GM19438 (cell line): ENCODE data around the gene SH3D19.

Experiments
- ATAC-seq: cut with Tn5 transposase; IDR thresholded peaks from one replicate; pipeline ENCODE4 v1.9.1; 2021; ENCODE audit warnings: low read depth; ENCODE audit not compliant: unreplicated experiment

The SH3D19 gene

DNA sequence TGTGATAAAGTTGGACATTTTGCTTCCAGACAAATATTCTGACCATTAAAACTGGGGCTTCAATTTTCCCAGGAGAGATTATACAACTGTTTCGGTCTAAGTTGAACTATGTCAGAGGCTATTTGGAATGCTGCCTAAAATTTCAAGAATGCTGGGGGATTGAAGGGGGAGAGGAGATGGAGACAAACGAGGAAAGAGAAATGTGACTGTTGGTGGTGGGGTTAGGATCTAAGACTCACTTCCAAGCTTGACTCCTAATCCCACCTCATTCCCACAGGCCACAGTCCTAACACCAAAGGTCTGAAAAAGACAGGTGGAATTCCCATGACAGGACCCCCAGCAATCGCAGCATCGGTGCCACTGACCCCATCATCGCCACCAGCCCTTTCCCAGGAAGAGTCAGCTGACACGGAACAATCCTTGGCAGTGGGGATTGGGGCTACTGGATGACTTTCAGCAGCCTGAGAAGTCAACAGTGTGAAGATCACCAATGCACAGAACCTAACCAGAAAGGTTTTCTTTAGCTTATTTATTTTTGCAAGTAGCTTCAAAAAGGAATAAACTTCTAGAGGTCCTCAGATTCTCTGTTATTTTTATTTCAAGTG lies 122.5 kb downstream of the SH3D19 start:
- no peak for ATAC-seq

DNA sequence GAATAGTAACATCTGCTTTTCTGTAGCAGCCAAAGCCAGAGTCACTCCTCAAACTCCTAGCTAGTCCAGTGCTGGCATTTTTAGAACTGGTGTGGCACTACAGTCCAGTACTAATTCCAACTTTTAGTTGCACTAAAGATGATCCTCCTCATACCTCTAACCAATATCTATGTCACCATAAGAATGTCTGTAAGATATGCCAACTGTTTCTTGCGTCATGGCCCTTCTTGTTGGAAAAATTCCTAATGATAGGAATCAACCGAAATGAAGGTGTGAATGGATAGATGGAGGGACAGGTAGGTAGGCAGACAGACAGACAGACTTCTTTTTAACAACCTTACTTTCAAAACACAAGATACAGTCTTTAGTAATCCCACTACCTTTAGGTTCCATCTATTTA lies 123.0 kb downstream of the SH3D19 start:
- no peak for ATAC-seq

DNA sequence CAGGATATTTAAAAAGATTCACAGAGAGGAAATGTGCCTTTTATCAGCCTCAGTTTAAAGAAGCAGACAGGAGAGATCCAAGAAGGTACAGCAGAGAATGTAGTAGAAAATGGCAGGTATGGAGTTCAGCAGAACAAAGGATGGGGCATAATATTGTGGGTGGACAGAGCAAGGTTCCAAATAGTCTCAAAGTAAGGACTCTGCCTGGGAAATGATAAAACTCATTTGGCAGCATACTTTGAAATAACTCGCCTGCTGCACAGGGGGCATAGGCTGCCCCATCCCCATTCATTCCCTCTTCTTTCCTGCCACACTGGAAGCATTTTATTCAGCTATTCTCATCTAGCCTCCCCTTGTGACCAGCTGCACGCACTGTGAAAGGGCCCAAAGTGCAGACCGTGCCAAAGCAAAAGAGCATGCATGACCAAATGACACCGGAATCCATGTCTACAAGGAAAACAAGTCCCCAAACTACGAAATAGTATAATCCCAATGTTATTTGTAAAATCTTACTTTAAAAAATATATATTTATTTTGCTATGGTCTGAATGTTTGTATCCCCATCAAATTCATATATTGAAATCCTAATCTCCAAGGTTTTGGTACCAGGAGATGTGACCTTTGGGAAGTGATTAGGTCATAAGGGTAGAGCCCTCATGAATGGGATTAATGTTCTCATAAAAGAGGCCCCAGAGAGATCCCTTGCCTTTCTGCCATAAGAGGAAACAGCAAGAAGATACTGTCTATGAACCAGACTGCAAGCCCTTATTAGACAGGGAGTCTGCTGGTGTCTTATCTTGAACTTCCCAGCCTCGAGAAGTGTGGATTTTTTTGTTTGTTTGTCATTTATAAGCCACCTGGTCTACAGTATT lies 125.8 kb downstream of the SH3D19 start:
- no peak for ATAC-seq

DNA sequence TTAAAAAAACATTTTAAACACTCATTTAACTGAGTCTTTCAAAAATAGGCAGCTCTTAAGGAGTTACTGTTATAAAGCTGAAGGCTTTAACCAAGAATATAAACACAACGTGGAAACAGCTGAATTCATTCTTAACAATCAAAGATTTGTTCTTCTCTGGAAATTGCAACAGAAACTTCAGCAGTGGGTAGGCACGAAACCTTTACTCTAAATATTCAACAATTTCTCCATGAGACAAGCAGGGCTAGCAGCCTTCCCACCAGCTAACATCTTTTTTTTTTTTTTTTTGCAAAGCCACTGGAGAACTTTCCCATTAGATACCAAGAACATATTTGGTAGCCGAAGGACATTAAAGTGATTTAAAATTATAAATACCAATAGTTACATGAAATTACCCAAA lies 126.7 kb downstream of the SH3D19 start:
- no peak for ATAC-seq

DNA sequence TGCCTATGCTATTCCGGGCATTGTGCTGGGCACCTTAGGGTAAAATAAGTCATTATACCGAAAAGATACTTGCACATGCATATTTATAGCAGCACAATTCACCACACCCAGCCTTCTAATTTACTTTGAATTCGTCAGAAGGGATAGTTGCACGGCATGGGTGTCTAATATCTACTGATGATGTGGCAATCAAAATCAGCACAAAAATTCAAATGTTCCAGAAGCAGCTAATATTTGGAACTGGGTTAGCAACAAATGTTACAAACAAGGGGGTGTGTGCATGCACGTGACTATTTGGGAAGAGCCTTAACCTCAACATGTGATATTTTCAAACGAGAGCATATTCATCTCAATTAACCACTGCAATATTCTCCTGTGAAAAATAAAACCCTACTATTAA lies 128.2 kb downstream of the SH3D19 start:
- ATAC-seq = no peak

DNA sequence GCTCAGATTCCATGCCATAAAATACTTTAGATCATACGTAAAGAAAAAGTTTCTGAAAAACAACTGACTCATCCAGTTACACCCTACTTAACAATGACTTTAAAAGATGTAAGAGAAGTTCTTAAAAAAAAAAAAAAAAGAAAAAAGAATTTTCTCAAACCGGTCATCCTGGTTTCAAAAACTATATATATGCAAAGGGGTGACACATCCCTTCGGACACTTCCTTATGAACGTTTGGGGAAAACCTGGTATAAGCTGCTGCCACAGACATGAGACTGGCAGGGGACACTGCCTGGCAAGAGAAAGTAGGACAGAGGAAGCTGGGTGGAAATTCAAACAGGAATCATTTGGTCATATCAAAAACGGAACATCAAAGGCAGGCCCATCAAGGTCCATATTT lies 129.6 kb downstream of the SH3D19 start:
- no peak for ATAC-seq

DNA sequence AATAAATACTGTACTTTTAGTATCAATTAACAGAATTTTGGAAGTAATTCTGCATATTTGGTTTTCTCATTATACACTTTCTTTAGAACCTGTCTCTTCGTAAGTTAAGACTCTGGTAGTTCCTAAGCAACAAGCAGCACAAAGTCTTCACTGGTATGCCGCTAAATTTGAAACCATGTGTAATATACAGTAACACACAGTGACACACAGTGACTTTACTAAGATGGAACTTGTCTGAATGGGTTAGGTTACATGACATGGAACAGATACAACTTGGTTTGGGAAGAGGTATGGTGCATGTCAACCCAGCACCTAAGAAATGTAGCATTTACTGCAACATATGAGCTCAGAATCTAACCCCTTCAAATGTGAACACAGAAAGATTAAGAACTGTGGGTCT lies 132.0 kb downstream of the SH3D19 start:
- no peak for ATAC-seq

DNA sequence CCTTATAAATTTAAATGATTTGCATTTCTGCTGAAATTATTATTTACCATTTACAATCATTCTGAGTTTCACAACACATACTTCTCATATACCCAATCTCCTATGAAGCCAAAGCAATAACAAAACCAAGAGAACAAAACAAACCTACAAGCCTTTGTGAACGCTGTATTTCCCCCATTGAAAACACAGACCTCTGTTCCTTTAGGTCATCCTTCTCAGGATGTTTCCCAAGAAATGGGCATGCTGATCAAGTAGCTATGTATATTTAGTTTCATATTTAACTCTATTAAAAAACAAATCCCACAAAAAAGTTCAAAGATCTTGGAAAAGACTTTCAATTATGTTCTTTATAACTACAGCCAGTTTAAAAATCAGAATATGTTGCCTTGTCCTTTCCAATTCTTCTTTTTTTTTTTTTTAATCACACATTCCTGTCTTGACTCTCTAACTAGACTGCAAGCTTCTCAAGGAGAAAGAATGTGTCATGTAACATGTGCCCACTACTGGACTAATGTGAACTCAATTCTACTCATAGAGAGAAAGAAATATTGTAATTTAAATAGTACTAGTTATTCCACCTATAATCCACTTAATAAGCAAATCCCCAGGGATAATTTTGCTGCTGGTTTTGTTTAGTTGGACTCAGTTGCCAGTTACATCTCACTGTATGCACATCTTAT lies 132.7 kb downstream of the SH3D19 start:
- no peak for ATAC-seq

DNA sequence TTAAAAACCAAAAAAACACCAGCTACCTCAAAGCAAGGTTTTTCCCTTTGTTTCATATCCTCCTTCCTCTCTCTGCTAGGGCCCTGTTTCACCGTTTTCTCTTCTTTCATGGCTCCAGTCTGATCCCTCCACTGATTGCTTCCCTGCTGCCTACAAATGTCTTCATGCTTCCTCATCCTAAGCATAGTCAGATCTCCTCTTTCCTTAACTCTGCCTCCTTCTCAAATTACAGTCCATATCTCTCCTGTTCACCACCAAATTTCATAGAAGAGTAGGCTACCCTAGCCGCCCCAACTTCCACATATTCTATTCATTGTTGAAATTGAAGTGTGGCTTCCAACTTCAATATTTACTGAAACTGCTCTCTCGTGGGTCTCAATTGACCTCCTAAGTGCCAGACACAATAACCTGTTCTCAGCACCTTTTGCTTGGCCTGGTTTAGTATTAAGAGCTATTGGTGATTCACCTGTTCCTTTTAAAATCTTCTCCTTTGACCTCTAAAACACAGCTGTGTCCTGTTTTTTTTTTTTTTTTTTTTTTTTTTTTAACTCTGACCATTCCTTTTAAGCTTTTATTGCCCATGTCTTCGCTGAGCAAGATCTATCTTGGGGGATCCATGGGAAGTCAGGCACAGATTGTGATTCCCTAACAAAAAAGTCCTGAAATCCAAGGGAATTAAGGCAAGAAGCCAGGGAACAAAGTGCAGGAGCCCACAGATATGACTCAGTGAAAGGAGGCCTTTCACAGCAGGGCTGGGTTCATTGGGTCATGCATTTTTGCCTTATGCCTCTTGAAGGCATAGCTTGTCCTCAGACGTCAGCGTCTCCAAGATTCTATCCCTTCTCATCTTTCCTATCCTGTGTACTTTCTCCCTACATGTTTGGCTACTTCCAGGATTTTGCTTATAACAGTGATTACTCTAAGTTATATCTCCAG lies 140.6 kb downstream of the SH3D19 start:
- no peak for ATAC-seq

DNA sequence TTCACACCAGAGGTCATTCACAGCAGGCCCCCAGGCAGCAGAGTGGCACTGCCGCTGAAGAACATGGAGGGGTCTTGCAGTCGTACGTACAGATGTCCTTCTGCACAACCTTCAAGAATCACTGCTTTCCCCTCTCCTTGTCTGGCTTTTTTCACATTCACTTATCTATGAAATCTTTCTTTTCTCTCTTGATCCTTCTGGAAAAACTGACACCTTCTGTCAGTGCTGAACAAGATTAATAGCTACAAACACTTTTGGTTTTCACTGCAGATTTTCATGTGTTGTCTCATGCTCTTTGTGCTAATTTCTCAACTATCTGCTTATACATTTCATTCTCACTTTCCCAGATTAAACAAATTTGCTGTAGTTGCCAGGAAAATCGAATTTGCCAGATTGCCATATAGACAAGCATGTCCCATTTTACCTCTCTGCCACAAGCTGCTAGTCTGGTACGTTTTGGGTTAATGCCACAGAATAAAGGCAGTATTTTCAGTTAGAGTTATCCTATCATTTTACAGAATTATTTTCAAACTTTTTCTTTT lies 142.9 kb downstream of the SH3D19 start:
- ATAC-seq = no peak

DNA sequence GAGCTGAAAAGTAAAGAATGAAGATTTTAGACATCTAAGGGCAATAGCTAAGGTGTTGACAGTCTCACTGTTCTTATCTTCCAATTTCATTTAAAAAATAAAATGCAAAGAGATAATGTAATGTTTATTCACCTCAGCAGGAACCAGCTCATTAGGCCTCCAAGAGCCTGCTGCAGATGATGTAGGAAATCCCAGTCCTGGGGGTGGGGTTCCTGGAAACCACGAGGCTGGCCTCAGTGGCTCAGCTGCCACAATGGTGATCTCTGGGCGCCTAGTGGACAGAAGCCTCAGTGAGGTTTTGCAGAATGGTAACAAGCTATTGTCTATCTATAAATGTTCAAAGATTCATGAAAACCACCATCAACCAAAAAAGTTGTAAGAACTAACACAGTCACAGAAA lies 148.7 kb downstream of the SH3D19 start:
- ATAC-seq = no peak

DNA sequence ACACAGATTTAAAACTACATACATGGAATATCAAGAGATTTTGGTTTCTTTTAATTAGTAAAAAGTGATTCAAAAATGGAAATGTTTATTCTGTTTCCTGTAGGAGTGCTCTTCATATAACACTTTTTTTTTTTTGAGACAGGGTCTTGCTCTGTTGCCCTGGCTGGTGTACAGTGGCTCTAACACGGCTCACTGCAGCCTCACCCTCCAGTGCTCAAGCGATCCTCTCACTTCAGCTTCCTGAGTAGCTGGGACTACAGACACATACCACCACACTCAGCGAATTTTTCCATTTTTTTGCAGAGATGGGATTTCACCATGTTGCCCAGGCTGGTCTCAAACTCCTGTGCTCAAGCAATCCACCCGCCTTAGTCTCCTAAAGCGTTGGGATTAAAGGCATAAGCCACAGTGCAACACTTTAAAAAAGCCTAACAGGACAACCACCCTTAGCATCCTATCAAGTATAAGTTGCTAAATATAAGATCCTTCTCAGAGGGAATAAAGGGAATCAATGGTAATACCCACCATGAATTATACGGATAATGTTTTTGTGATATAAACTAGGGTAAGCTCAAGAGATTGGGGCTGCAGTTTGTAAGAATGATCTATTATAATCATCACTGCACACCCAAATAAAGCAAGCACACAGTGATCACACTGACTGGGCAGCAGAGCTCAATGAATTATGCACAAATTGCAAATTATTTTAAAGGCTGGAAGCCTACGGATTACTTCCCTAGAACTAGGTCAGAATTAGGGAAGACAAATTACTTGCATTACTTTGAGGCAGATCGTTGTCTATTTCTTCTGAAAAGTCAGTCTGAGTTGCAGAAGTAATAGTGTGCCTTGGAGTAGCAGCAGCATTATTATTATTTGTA lies 149.4 kb downstream of the SH3D19 start:
- no peak for ATAC-seq

DNA sequence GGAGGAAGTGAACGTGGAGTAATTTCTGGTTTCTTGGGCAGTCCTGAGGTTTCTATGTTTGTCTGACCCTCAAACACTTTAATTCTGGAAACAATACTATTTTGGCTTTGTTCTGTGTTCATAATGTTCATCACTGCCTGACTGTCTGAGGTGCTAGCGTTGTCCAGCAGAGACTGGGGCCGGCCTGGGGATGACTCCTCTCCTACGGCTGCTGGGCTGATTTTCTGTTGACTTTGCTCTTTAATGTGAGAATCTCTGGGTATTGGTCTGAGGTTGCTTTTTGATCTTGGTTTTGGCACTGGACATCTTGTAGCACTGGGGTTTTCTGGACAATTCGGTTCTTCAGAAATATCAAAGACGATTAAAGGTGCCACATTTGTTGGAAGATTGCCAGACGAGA lies 150.2 kb downstream of the SH3D19 start:
- ATAC-seq = no peak

DNA sequence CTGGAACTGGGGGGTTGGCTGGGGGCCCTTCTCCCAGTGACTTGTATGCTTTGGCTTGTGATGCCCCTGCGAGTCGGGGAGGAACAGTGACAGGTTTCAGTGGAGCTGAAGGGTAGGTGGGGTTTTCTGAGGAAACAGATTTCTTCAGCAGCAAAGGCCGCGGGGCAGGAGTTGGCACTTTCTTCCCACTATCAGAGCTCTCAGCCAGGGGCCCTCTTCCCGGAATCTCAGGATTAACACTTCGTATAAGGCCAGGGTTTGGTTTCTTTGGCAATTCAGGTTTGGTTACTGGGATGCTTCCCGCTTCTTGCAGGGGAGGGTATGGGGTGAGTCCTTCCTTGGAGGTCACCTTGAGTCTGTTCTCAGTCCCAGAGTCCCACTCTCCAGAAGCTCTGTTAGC lies 150.6 kb downstream of the SH3D19 start:
- ATAC-seq = no peak

DNA sequence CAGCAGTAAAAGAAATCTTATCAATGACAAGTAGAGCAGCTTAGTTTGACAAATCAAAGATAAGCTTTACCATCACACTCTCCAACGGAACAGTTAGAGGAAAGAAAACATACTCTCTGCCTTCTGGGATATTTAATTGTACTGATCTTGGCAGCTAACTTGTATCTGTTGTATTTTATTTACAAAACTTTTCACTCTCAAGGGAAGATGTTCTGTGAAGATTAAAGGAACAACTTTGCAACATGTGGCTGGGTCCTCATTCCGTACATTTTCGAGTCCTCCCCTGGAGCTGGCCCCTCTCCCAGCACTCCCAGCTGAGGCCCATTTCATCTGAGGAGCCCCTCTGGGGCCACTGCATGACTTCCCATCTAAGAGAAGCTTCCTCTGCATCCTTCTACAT lies 151.5 kb downstream of the SH3D19 start:
- ATAC-seq = no peak

DNA sequence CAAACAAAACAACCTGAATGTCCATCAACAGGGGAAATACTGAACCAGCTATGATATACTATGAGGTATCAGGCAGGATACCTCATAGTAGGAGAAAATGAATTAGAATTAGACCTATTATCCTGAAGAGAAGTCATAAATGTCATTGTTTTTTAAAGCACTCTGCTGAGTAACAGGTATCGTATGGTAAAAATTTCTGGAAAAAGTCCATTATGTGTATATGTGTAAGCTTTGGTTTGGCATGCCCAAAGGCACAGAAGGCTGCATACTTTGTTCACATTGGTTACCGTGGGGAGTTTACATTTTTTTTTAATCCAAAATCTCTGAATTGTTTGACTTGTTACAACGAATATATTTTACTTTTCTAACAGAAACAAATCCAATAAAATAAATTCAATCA lies 155.5 kb downstream of the SH3D19 start:
- no peak for ATAC-seq

DNA sequence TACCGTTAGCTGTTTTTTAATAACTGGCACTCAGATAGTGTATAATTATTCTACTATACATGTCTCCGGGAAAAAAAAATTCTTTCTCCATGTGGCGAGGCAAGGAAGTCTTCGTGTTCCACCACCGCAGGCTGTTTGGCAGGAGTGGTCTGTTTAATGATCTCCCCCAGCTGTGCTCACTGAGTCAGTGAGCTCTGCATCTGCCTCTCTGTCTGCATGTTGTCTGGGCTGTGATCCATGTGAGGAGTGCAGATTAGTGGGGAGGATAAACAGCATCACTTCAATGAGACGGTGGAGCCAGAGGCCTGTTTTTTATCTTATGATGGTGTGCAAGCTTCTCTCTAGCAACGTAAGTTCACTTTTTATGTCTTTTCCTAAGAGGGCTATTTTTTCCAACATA lies 156.2 kb downstream of the SH3D19 start:
- ATAC-seq = no peak

DNA sequence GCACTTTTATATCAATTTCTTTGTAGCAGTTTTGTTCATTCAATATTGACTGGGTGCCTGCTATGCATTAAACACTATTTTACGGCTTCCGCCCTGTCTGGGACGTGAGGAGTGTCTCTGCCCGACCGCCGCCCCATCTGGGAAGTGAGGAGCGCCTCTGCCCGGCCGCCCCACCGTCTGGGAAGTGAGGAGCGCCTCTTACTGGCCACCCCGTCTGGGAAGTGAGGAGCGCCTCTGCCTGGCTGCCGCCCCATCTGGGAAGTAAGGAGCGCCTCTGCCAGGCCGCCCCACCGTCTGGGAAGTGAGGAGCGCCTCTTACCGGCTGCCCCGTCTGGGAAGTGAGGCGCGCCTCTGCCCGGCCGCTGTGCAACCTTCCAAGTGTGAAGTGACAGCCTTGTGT lies 157.8 kb downstream of the SH3D19 start:
- no peak for ATAC-seq

DNA sequence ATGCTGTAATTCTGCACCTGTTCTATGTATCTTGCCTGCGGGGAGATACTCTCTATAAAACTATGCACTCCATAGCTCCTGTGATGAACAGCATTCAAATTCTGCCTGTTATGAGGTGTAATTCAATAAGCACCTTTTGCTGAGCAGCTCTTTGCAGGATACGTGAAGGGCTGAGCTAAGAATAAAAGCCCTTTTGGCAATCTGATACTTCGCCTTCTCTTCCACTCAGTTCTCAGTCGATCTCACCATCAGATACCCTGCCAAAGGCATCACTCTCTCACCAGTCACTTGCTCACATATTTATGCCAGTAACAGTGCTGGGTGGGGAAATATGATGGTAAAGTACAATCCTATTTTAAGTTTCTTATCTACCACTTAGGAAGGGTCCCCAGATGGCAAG lies 158.8 kb downstream of the SH3D19 start:
- no peak for ATAC-seq
